ENCODE data around the gene CRYBG3. TPM values are rescaled to one million over a fixed set of nuclear protein-coding genes. Genes with fewer than 3 reads are reported as not detected.

The CRYBG3 gene
- total and polyA plus RNA-seq, 2 donors from 2014 or later, result 3.1 to 20.7 TPM

DNA sequence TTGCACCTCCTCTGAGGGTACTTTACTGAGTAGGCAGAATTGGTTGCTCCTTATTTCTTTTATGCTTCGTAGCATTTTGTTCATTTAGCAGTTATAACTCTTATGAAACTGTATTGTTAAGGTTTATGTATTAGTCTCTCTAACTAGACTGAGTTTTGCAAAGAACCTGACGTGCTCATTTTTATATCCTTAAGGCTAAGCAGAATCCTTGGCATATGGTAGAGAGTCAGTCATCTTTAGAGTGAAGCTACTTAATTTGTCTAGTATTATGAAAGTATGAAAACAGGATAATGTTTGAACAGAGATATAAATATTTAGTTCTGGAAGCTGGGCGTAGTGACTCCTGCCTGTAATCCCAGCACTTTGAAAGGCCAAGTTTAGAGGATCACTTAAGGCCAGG, 20.1 kb downstream of the CRYBG3 start:
- H3K4me1 ChIP-seq (ENCODE audit: control insufficient read depth in 2 of 3, insufficient read depth in 2 of 3, low read depth in 1 of 3, low read length in 3 of 3), result no peaks in the 10 kb centered on the region
- H3K9ac ChIP-seq (ENCODE audit: low read length in 3 of 3), result no peak overlapping the region
- no peak overlapping the region for H3K4me3 ChIP-seq (ENCODE audit: low read length in 3 of 3)
- no peaks in the 10 kb centered on the region for H3K27me3 ChIP-seq (ENCODE audit: control insufficient read depth, insufficient read depth, low read length)
- no peak for DNase-seq
- intact Hi-C loops (cut with DNase I), result no loop called here
- TF ChIP-seq, protein P1, sequence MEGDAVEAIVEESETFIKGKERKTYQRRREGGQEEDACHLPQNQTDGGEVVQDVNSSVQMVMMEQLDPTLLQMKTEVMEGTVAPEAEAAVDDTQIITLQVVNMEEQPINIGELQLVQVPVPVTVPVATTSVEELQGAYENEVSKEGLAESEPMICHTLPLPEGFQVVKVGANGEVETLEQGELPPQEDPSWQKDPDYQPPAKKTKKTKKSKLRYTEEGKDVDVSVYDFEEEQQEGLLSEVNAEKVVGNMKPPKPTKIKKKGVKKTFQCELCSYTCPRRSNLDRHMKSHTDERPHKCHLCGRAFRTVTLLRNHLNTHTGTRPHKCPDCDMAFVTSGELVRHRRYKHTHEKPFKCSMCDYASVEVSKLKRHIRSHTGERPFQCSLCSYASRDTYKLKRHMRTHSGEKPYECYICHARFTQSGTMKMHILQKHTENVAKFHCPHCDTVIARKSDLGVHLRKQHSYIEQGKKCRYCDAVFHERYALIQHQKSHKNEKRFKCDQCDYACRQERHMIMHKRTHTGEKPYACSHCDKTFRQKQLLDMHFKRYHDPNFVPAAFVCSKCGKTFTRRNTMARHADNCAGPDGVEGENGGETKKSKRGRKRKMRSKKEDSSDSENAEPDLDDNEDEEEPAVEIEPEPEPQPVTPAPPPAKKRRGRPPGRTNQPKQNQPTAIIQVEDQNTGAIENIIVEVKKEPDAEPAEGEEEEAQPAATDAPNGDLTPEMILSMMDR (IDR thresholded peaks at IDR 0.05; ENCODE audit: borderline replicate concordance, extremely low read depth, insufficient read depth), result no peak
- H3K36me3 ChIP-seq (ENCODE audit: control insufficient read depth in 2 of 3, insufficient read depth in 3 of 3, low read length in 3 of 3), result no peaks in the 10 kb centered on the region
- H3K9me3 ChIP-seq (ENCODE audit: control insufficient read depth in 2 of 3, insufficient read depth in 1 of 3, low read length in 3 of 3), result no peaks in the 10 kb centered on the region
- FAIRE-seq, result no peak
- H3K27ac ChIP-seq (ENCODE audit: low read depth in 2 of 2, low read length in 2 of 2), result no peak overlapping the region

DNA sequence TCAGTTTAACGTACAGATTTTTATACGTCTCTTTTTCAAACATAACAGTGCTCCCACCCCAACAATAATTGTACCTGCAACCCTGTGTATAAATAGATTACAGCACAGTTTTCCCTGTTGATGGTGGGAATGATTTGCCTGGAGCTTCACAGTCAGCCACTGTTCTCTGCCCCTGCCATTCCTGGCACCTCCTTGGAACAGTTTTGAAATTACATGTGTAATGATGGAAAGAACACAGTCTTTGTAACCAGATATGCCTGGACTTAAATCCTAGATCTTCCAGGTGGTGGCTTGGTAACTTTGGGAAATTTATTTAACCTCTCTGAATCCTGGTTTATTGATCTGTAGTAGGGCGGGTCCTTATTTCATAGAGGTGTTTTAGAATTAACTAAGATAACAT, 27.0 kb downstream of the CRYBG3 start:
- no peak for FAIRE-seq
- intact Hi-C loops (cut with DNase I), result no loop called here

DNA sequence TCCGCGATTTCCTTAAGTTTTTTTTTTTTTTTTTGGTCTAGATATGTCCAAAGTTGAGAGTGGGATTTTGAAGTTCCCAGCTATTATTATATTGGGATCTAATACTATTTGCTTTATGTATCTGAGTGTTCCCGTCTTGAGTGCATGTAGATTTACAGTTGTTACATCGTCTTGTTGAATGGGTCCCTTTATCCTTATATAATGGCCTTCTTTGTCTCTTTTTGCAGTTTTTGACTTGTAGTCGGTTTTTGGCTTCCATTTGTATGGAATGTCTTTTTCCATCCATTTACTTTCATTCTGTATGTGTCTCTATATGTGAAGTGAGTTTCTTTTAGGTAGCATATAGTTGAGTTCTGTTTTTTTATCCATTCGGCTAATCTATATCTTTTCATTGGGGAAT, 35.6 kb downstream of the CRYBG3 start:
- H3K27ac ChIP-seq (ENCODE audit: low read depth in 2 of 2, low read length in 2 of 2), result no peak overlapping the region
- intact Hi-C loops (cut with DNase I), result no loop called here
- TF ChIP-seq, protein P1 (IDR thresholded peaks at IDR 0.05; ENCODE audit: borderline replicate concordance, extremely low read depth, insufficient read depth), result no peak
- no peaks in the 10 kb centered on the region for H3K27me3 ChIP-seq (ENCODE audit: control insufficient read depth, insufficient read depth, low read length)
- no peak overlapping the region for H3K9ac ChIP-seq (ENCODE audit: low read length in 3 of 3)
- no peak overlapping the region for H3K4me3 ChIP-seq (ENCODE audit: low read length in 3 of 3)
- no peaks in the 10 kb centered on the region for H3K36me3 ChIP-seq (ENCODE audit: control insufficient read depth in 2 of 3, insufficient read depth in 3 of 3, low read length in 3 of 3)
- no peaks in the 10 kb centered on the region for H3K4me1 ChIP-seq (ENCODE audit: control insufficient read depth in 2 of 3, insufficient read depth in 2 of 3, low read depth in 1 of 3, low read length in 3 of 3)
- no peak for DNase-seq
- no peak for FAIRE-seq
- H3K9me3 ChIP-seq (ENCODE audit: control insufficient read depth in 2 of 3, insufficient read depth in 1 of 3, low read length in 3 of 3), result no peaks in the 10 kb centered on the region

More for the DNA sequence above, 27.0 kb downstream of the CRYBG3 start:
- Histone ChIP-seq H3K4me3 (ENCODE audit: low read length in 3 of 3) (no peak overlapping the region), H3K36me3 (ENCODE audit: control insufficient read depth in 2 of 3, insufficient read depth in 3 of 3, low read length in 3 of 3) (no peaks in the 10 kb centered on the region), H3K27me3 (ENCODE audit: control insufficient read depth, insufficient read depth, low read length) (no peaks in the 10 kb centered on the region), H3K9ac (ENCODE audit: low read length in 3 of 3) (no peak overlapping the region), H3K27ac (ENCODE audit: low read depth in 2 of 2, low read length in 2 of 2) (no peak overlapping the region), H3K9me3 (ENCODE audit: control insufficient read depth in 2 of 3, insufficient read depth in 1 of 3, low read length in 3 of 3) (no peaks in the 10 kb centered on the region), H3K4me1 (ENCODE audit: control insufficient read depth in 2 of 3, insufficient read depth in 2 of 3, low read depth in 1 of 3, low read length in 3 of 3) (no peaks in the 10 kb centered on the region)
- DNase-seq, result no peak
- TF ChIP-seq, protein P1 (IDR thresholded peaks at IDR 0.05; ENCODE audit: borderline replicate concordance, extremely low read depth, insufficient read depth), result no peak

DNA sequence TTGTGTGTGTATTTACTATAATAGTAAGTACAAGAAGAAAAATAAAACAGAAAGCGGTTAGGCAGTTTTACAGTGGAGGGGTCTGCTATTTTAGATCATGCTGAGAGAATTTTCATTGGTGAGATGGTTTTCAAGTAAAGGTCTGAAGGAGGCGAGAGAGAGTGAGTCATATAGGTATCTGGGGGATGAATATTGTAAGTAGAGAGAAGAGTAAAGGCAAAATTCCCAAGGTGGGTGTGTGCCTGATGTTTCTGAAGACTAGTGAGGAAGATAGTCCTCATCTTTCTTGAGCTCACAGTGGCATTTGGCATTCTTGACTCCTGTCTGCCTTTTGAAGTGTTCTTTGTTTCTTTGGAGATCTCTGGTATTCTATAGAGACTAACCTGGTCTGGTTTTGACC, 38.6 kb downstream of the CRYBG3 start:
- TF ChIP-seq, protein P1 (IDR thresholded peaks at IDR 0.05; ENCODE audit: borderline replicate concordance, extremely low read depth, insufficient read depth), result no peak
- DNase-seq, result no peak
- H3K9me3 ChIP-seq (ENCODE audit: control insufficient read depth in 2 of 3, insufficient read depth in 1 of 3, low read length in 3 of 3), result no peaks in the 10 kb centered on the region
- intact Hi-C loops (cut with DNase I), result no loop called here
- H3K4me1 ChIP-seq (ENCODE audit: control insufficient read depth in 2 of 3, insufficient read depth in 2 of 3, low read depth in 1 of 3, low read length in 3 of 3), result no peaks in the 10 kb centered on the region
- H3K36me3 ChIP-seq (ENCODE audit: control insufficient read depth in 2 of 3, insufficient read depth in 3 of 3, low read length in 3 of 3), result no peaks in the 10 kb centered on the region
- no peak for FAIRE-seq
- no peaks in the 10 kb centered on the region for H3K27me3 ChIP-seq (ENCODE audit: control insufficient read depth, insufficient read depth, low read length)
- no peak overlapping the region for H3K4me3 ChIP-seq (ENCODE audit: low read length in 3 of 3)
- no peak overlapping the region for H3K9ac ChIP-seq (ENCODE audit: low read length in 3 of 3)
- H3K27ac ChIP-seq (ENCODE audit: low read depth in 2 of 2, low read length in 2 of 2), result no peak overlapping the region

Data from kidney (tissue), 14 donors.